HG03139 (cell line): ENCODE data around the gene ONECUT2.

Source experiments
- ATAC-seq: cut with Tn5 transposase; IDR thresholded peaks from one replicate; pipeline ENCODE4 v1.9.1; 2021; ENCODE audit not compliant: unreplicated experiment

The ONECUT2 gene

DNA sequence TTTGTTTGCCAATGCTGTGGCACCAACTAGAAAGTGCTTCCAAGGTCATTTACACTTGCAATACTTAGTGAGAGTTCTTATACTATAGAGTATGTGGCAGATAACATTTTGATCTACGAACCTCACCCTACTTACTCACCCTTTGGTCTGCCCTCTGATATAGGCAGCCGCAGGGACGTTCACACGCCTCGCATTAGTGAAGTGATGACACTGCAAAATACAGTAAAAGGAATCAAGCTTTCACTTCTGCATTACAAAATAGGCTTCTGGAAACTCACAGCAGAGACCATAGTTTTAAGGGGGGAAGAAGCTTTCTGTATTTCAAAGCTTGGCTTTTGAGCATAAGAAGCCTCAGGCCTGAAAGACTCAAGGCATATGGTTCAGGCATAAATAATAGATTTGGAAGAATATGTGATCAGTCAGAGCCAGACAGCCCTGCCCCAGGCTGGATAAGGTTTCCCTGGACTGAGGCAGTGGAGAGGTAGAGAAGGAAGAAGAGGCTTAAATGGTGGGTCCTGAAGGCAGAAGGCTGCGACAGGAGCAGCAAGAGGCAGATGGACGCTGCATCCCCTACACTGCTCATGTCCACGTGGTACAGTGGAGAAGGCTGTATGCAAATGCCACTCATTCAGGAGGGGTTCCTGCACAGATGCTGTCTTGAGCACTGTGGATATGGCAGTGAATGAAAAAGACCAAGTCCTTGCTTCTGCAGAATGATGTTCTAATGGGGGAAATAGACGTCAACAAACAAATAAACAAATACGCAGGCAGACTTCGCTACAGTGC, 88.2 kb downstream of the ONECUT2 start:
- ATAC-seq, result no peak

DNA sequence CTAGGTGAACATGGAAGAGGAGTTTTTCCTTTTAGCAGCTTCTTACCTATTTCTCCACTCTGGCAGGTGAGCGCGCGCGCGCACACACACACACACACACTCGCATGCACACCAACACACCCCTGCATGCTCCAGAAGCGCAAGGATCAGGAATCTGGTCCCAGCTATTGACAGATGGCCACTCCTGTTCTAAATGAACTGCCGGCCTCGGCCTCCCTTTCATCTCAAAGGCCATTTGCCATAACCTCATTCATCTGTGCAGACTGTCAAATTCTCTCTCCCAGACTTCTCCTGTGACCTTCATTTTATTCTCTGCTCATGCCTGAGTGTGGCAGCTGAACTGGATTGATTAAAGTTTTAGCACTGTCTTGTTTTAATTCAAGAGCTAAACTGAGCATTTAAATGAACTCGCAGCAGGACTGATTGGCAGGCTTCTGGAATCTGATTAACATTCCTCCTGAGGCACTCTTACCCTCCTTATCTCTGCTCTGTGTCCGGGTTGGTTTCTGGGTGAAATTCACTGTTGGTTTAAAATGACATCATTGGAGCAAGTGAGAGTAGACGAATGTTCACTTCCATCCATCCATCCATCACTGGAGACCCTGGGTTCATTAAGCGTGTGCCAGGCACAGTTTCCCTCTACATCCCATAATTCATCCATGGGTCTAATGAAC, 92.5 kb downstream of the ONECUT2 start:
- no peak for ATAC-seq

DNA sequence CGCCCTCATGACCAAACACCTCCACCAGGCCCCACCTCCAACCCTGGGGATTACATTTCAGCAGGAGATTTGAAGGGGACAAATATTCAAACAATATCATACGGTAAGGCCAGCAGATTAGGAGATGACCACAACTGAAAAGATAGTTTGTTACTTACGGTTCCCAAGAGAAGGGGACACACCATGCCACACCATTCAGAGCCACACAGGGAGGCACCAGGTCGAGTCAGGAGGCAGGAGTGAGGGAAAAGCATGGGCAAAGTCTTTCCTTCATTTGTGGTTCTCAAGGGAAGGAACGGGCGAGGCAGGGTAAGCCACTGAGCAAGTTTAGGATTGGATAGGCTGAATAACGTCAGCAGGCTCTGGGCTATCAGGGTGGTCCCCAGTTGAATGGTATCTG, 94.0 kb downstream of the ONECUT2 start:
- ATAC-seq, result no peak

DNA sequence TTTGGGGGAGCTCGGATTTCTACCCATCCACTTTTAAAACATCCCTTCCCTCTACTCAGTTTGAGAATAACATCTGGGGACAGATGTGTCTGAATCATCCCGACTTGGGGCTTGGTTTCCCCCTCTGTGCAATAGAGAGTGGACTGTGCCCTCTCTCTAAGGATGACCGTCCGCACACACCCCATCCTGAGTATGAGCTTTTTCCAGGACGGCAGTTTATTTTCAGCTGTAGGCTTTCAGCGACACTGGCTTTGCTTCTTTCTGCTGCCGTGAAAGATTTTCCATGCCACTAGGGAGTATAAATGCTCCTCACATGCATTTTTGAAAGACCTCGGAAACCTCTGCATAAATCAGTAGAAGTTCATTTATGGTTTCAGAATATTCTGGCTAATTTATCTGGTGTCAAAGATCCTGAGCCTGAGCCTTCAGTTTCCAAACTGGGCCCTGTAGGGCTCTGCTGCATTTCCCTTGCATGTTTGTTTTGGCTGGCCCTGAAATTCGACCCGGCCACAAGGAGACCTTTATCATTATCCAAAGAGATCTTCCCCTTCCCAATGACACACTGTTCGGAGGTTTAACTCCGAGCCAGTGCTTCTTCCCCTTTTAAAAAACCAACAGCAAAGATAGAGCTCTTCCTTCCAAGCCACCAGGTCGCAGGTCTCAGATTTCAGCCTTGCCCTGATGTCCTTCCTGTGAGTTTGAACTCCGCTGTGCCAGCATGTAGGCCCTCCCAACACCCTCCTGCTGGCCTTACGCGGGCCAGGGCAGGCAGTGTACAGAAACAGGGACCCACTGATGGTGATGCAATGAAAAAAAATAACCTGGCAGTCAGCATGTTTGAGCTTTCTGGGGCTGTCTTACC, 98.1 kb downstream of the ONECUT2 start:
- no peak for ATAC-seq

DNA sequence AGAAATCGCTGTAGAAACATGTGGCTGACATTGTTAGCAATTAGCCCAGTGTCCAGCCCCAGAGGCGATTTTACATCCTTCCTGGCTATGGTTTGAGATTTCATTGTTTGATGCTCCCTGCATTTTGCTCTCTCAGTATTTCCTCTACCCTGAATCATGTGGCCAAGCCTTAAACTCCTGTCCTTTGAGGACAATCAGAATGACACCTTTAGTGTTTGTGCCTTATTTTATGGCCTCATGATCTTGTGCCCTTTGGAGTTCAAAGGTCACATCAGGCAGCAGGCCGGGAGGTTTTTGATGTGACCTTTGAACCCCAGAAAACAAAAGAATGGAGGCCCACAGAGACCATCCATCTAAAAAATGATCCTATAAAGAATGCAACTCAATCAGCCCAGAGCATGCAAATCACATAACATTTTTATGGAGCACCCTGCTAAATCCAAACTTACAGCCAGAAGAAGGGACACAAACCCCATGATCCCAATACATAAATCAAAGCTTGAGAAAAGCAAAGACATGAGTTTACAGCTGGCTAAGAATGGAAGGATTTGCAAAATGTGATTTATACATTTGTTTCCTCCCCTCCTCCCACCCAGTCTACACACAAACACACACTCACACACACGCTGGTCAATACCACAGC, 98.8 kb downstream of the ONECUT2 start:
- no peak for ATAC-seq

DNA sequence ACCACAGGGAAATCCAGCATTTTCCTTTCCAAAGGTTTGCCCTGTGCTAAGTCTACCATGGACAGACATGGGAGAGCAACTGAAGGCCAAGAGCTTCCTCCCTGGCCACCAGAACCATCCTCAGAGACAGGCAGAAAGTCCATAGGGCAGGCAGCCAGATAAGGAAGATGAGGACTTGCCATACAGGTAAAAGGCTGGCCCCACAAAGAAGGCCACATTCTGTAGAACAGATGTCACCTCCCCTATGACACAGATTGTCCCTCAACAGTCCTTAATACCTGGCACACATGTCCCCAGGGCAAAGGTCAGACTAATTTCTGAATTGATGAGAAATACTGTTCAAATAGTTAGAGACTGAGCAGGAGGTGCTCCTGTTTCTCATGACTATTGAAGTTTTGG, 99.3 kb downstream of the ONECUT2 start:
- no peak for ATAC-seq

DNA sequence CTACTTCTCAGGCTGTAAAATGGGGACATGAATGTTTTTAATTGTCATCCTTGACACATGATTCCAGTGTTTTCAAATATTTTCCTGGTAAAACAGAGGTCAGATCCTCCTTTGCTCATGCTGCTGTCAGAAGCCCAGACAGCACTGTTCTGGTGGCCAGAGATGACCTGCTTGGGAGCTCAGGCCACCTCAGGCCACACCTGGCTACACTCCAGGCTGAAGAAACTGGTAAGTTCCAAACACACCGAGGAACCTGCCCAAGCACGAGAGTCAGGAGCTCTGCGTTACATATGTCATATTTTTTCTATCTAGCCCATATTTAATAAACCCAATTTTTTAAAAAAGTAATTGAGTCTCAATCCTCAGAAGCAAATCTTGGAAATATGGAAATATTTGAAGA, 103.4 kb downstream of the ONECUT2 start:
- no peak for ATAC-seq

DNA sequence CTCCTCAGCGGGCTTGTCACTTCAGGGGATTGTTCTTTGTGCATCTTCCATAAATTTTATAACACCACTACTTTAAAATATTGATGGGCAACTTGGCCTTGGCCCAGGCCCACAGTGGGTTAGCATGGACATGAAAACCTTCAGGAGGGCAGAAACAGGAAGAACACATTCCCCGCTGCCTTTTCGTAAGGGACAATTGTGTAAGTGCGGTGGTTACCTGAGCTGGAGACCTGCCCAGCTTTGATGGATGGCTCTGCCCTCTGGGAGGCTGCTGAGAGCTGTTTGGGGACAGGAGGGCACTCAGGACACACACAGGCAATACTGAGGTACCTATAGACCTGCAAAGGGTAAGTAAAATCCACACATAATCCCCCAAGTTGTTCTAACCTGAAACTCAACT, 104.5 kb downstream of the ONECUT2 start:
- no peak for ATAC-seq
